H1 (cell line): ENCODE results near the gene NME4. TPM values are rescaled to one million over a fixed set of nuclear protein-coding genes. Genes with fewer than 3 reads are reported as not detected.

Experiments
- CTCF ChIA-PET: fragments of 300-600 bp; sonication (Branson Sonifier 250); formaldehyde crosslinking; loops from one replicate; lab custom pipeline; 2021; ENCODE audit not compliant: partially characterized antibody; lab: Charles Lee
- POLR2A ChIA-PET: fragments of 300-600 bp; sonication (Branson Sonifier 250); formaldehyde crosslinking; loops from one replicate; lab custom pipeline; 2021; ENCODE audit warnings: inconsistent platforms; ENCODE audit not compliant: partially characterized antibody; lab: Charles Lee
- DNase-seq, 2 experiments: peaks; one replicate each; pipeline versions ENCODE4 v3.0.0 to v3.0.0-alpha.2; 2010 to 2022; ENCODE audit warnings: low spot score in 2 of 2, low read depth in 1 of 2, mixed read lengths in 1 of 2
- FAIRE-seq: peaks from 2 replicates; lab custom pipeline; 2011; peaks lifted over from hg19 to GRCh38; lab: Jason Lieb, UNC
- H2AFZ ChIP-seq: 2 replicates; pipeline ENCODE4 v1.8.1; 2012; ENCODE audit warnings: low read length, inconsistent platforms
- H2AK5ac ChIP-seq: 2 replicates; pipeline ENCODE4 v1.6.1; 2013; ENCODE audit warnings: low read depth, low read length
- H2BK120ac ChIP-seq: replicated peaks from 2 replicates; pipeline ENCODE3; 2013; ENCODE audit warnings: low read depth, low read length, inconsistent platforms
- H2BK12ac ChIP-seq: 2 replicates; pipeline ENCODE4 v1.6.1; 2013; ENCODE audit warnings: low read depth, low read length
- H2BK15ac ChIP-seq: 2 replicates; pipeline ENCODE4 v1.6.1; 2013; ENCODE audit warnings: low read length
- H2BK20ac ChIP-seq: 2 replicates; pipeline ENCODE4 v1.6.1; 2013; ENCODE audit warnings: low read length
- H2BK5ac ChIP-seq: 2 replicates; pipeline ENCODE4 v1.6.1; 2013; ENCODE audit warnings: low read depth, low read length
- H3K14ac ChIP-seq: 2 replicates; pipeline ENCODE4 v1.6.1; 2013; ENCODE audit warnings: inconsistent platforms; ENCODE audit not compliant: insufficient read length
- H3K18ac ChIP-seq: 2 replicates; pipeline ENCODE4 v1.6.1; 2013; ENCODE audit warnings: low read length; ENCODE audit errors: extremely low read depth
- H3K23ac ChIP-seq: 2 replicates; pipeline ENCODE4 v1.6.1; 2013; ENCODE audit warnings: inconsistent platforms; ENCODE audit not compliant: insufficient read length
- H3K23me2 ChIP-seq: 2 replicates; pipeline ENCODE4 v1.6.1; 2013; ENCODE audit warnings: low read depth, low read length
- H3K27ac ChIP-seq: 2 replicates; pipeline ENCODE4 v1.6.1; 2011; ENCODE audit warnings: low read depth, low read length, inconsistent platforms
- H3K27me3 ChIP-seq, 4 experiments: replicated peaks in 1 of 4; 1 replicate in 1 of 4; 2 replicates in 3 of 4; pipeline versions ENCODE4 v1.6.1 to v1.8.1; 2011 to 2013; ENCODE audit warnings: low read length in 3 of 4, mild to moderate bottlenecking in 3 of 4, inconsistent platforms in 2 of 4, mixed read lengths in 2 of 4, moderate library complexity in 1 of 4; ENCODE audit not compliant: control insufficient read depth in 3 of 4, insufficient read depth in 3 of 4; ENCODE audit errors: extremely low read depth in 1 of 4
- H3K36me3 ChIP-seq, 4 experiments: 2 replicates each; pipeline versions ENCODE4 v1.6.1 to v1.8.1; 2011 to 2013; ENCODE audit warnings: mild to moderate bottlenecking in 4 of 4, low read length in 3 of 4, moderate library complexity in 2 of 4, control low read depth in 1 of 4, inconsistent platforms in 1 of 4; ENCODE audit not compliant: insufficient read depth in 4 of 4, control insufficient read depth in 2 of 4
- H3K4ac ChIP-seq: replicated peaks from 2 replicates; pipeline ENCODE3; 2013; ENCODE audit warnings: low read length, low read depth, mixed read lengths, inconsistent platforms; ENCODE audit not compliant: insufficient read length
- H3K4me1 ChIP-seq, 4 experiments: replicated peaks in 1 of 4; 1 replicate in 1 of 4; 2 replicates in 3 of 4; pipeline versions ENCODE4 v1.6.1 to v1.8.1; 2011 to 2013; ENCODE audit warnings: low read length in 3 of 4, inconsistent platforms in 2 of 4, mixed read lengths in 1 of 4; ENCODE audit not compliant: insufficient read depth in 4 of 4, control insufficient read depth in 3 of 4
- H3K4me2 ChIP-seq, 2 experiments: 2 replicates each; pipeline versions ENCODE4 v1.6.1 to v1.8.1; 2011 to 2013; ENCODE audit warnings: low read depth in 2 of 2, low read length in 2 of 2, control low read depth in 1 of 2, inconsistent platforms in 1 of 2, mild to moderate bottlenecking in 1 of 2; ENCODE audit not compliant: insufficient read depth in 1 of 2
- H3K4me3 ChIP-seq, 4 experiments: fragments of 200-600, 300-600 bp in 1 of 4; sonication (generic), shearing (Covaris generic), sonication (Bioruptor Twin) in 1 of 4; 2 replicates each; pipeline versions ENCODE4 v1.5.1 to v1.8.1; 2011 to 2016; ENCODE audit warnings: low read length in 4 of 4, low read depth in 3 of 4, control low read depth in 2 of 4, inconsistent platforms in 2 of 4, mild to moderate bottlenecking in 2 of 4, mixed read lengths in 1 of 4, moderate library complexity in 1 of 4; ENCODE audit not compliant: insufficient read depth in 2 of 4; ENCODE audit errors: extremely low read depth in 1 of 4
- H3K56ac ChIP-seq: replicated peaks from 2 replicates; pipeline ENCODE3; 2013; ENCODE audit warnings: low read depth, mild to moderate bottlenecking, mixed read lengths, low read length, inconsistent platforms; ENCODE audit not compliant: insufficient read length
- H3K79me1 ChIP-seq: 2 replicates; pipeline ENCODE4 v1.6.1; 2013; ENCODE audit warnings: low read depth, low read length, control low read depth
- H3K79me2 ChIP-seq, 2 experiments: 2 replicates each; pipeline versions ENCODE4 v1.6.1 to v1.8.1; 2012 to 2013; ENCODE audit warnings: low read length in 2 of 2, mild to moderate bottlenecking in 2 of 2, inconsistent platforms in 1 of 2; ENCODE audit not compliant: insufficient read depth in 2 of 2, control insufficient read depth in 1 of 2
- H3K9ac ChIP-seq, 4 experiments: replicated peaks in 1 of 4; 1 replicate in 1 of 4; 2 replicates in 3 of 4; pipeline versions ENCODE4 v1.6.1 to v1.8.1; 2011 to 2013; ENCODE audit warnings: low read depth in 3 of 4, low read length in 3 of 4, control low read depth in 2 of 4, mild to moderate bottlenecking in 2 of 4, moderate library complexity in 2 of 4, inconsistent platforms in 1 of 4; ENCODE audit errors: extremely low read depth in 1 of 4
- H3K9me3 ChIP-seq, 2 experiments: 2 replicates each; pipeline versions ENCODE4 v1.6.1 to v1.8.1; 2012 to 2013; ENCODE audit warnings: mild to moderate bottlenecking in 2 of 2, moderate library complexity in 2 of 2, control low read depth in 1 of 2, inconsistent platforms in 1 of 2, low read depth in 1 of 2, low read length in 1 of 2, mixed read lengths in 1 of 2; ENCODE audit not compliant: insufficient read depth in 2 of 2
- H4K20me1 ChIP-seq, 2 experiments: replicated peaks in 1 of 2; 2 replicates each; pipeline versions ENCODE3 to v1.8.1; 2011 to 2013; ENCODE audit warnings: inconsistent platforms in 2 of 2, low read length in 2 of 2, mild to moderate bottlenecking in 1 of 2; ENCODE audit not compliant: insufficient read depth in 2 of 2, control insufficient read depth in 1 of 2
- H4K5ac ChIP-seq: 2 replicates; pipeline ENCODE4 v1.6.1; 2013; ENCODE audit warnings: low read length, low read depth, mixed read lengths, inconsistent platforms; ENCODE audit not compliant: insufficient read length
- H4K8ac ChIP-seq: 2 replicates; pipeline ENCODE4 v1.8.0; 2013; ENCODE audit warnings: mild to moderate bottlenecking, moderate library complexity, low read length, inconsistent platforms; ENCODE audit not compliant: insufficient read depth; ENCODE audit errors: extremely low read depth
- H4K91ac ChIP-seq: replicated peaks from 2 replicates; pipeline ENCODE3; 2013; ENCODE audit warnings: low read length, mixed read lengths, inconsistent platforms; ENCODE audit not compliant: insufficient read length
- BCL11A ChIP-seq, 2 experiments: IDR thresholded peaks; one replicate each; pipeline ENCODE4 v1.6.1; 2011; ENCODE audit warnings: low read depth in 2 of 2, low read length in 2 of 2, mild to moderate bottlenecking in 2 of 2
- CBX5 ChIP-seq: fragments of 300-800, 300-1000 bp; sonication (generic); IDR thresholded peaks from 2 replicates; pipeline ENCODE4 v1.7.1; 2016; ENCODE audit warnings: antibody characterized with exemption, low read length, low read depth
- CHD1 ChIP-seq: IDR thresholded peaks from 2 replicates; pipeline ENCODE4 v1.6.1; 2012; ENCODE audit warnings: low read depth, low read length, improper control_type of control experiment
- CHD2 ChIP-seq: IDR thresholded peaks from 2 replicates; pipeline ENCODE4 v1.6.1; 2012; ENCODE audit warnings: low read length, improper control_type of control experiment
- CTBP2 ChIP-seq: IDR thresholded peaks from 2 replicates; pipeline ENCODE4 v1.7.0; 2011; ENCODE audit warnings: borderline replicate concordance, mild to moderate bottlenecking, moderate library complexity, mixed read lengths, low read length; ENCODE audit not compliant: insufficient read depth, insufficient read length
- EP300 ChIP-seq, 2 experiments: IDR thresholded peaks; 1 replicate in 1 of 2; 2 replicates in 1 of 2; pipeline ENCODE4 v1.6.1; 2011 to 2012; ENCODE audit warnings: low read depth in 2 of 2, low read length in 2 of 2, mild to moderate bottlenecking in 2 of 2, borderline replicate concordance in 1 of 2, inconsistent platforms in 1 of 2, moderate library complexity in 1 of 2
- KDM4A ChIP-seq: IDR thresholded peaks from one replicate; pipeline ENCODE4 v1.7.1; 2012; ENCODE audit warnings: low read depth, mild to moderate bottlenecking, moderate library complexity, low read length, inconsistent platforms; ENCODE audit not compliant: severe bottlenecking
- KDM5A ChIP-seq: fragments of 200-600 bp; IDR thresholded peaks from 2 replicates; pipeline ENCODE4 v1.7.1; 2012; ENCODE audit warnings: mild to moderate bottlenecking, low read length, inconsistent platforms, mixed read lengths
- NRF1 ChIP-seq: IDR thresholded peaks from 2 replicates; pipeline ENCODE4 v1.6.1; 2011; ENCODE audit warnings: mild to moderate bottlenecking, low read depth, low read length, improper control_type of control experiment
- RXRA ChIP-seq: IDR thresholded peaks from 2 replicates; pipeline ENCODE4 v1.6.1; 2011; ENCODE audit warnings: low read depth, mild to moderate bottlenecking, low read length, moderate library complexity; ENCODE audit not compliant: insufficient read depth
- SP2 ChIP-seq: IDR thresholded peaks from 2 replicates; pipeline ENCODE4 v1.6.1; 2012; ENCODE audit warnings: mild to moderate bottlenecking, low read length, inconsistent platforms
- SP4 ChIP-seq: IDR thresholded peaks from 2 replicates; pipeline ENCODE4 v1.6.1; 2012; ENCODE audit warnings: low read length, inconsistent platforms
- TBP ChIP-seq: IDR thresholded peaks from 2 replicates; pipeline ENCODE4 v1.6.1; 2011; ENCODE audit warnings: low read depth, low read length, improper control_type of control experiment
- ZNF274 ChIP-seq: IDR thresholded peaks from 2 replicates; pipeline ENCODE4 v1.7.0; 2012; ENCODE audit warnings: low read length, borderline replicate concordance; ENCODE audit errors: extremely low read depth
- WGBS, 2 experiments: shearing (Covaris generic) in 1 of 2; methylation state at CpG; one replicate each; pipeline versions ENCODE4 v1.1.6 to v1.1.7; 2013 to 2015; ENCODE audit warnings: low lambda C conversion rate in 2 of 2, mixed read lengths in 2 of 2, inconsistent platforms in 1 of 2, low coverage in 1 of 2, missing lambda C conversion rate in 1 of 2; ENCODE audit not compliant: insufficient replicate concordance in 2 of 2, insufficient coverage in 1 of 2, insufficient read length in 1 of 2; ENCODE audit errors: extremely low coverage in 1 of 2, missing lambda C conversion rate in 1 of 2; 5-methylcytosine and 5-hydroxymethylcytosine counted together
- polyA plus RNA-seq, 7 experiments: library from polyadenylated mRNA; depleted of rRNA in 3 of 7; stranded (reverse) in 5 of 7; unstranded in 2 of 7; fragments of >200 nt in 5 of 7; fragments of 200-250 nt in 2 of 7; gene quantifications; 1 replicate in 5 of 7; 2 replicates in 1 of 7; 4 replicates in 1 of 7; pipeline versions ENCODE4 v1.2.1 to v1.2.3, GENCODE V29; 2011 to 2013; ENCODE audit warnings: missing spikeins in 2 of 7, mixed read lengths in 2 of 7
- total RNA-seq: library from RNA; stranded (reverse); fragmentation: NEBNext Ultra II Directional; extraction: Animal tissue kit (Norgen Biotek cat#: 25700); gene quantifications from 2 replicates; pipeline ENCODE4 v1.2.1, GENCODE V29; 2021

The NME4 gene
- total and polyA plus RNA-seq, 2 of the 8 experiments (the other 6 are each of a cell fraction or from before 2014, with no cell fraction given) = 408 to 863 TPM

- no peaks in the 10 kb centered on the region for H3K27me3 ChIP-seq
- no peak overlapping the region for H2BK12ac ChIP-seq
- peaks cover 21 to 54% (median 28%) of the 10 kb centered on the region in 4 experiments for H3K36me3 ChIP-seq
- no peak overlapping the region; the same call in none of the 2 replicates for H4K8ac ChIP-seq
- H4K91ac ChIP-seq = no peak overlapping the region
- no peak overlapping the region for H3K18ac ChIP-seq
- no peak overlapping the region for H3K9ac ChIP-seq
- H3K79me1 ChIP-seq = peaks cover 4% of the 10 kb centered on the region; the same call in 1 of the 2 replicates
- no peak overlapping the region for H2AK5ac ChIP-seq
- no peak overlapping the region for H2BK5ac ChIP-seq
- H3K23ac ChIP-seq = no peak overlapping the region
- H4K5ac ChIP-seq = no peak overlapping the region
- WGBS, 2 experiments = 97% methylated on average over 20 of the region's 26 CpGs; no CpG with 5 or more reads in 1 of the 2 experiments
- H3K23me2 ChIP-seq = peaks cover 2% of the 10 kb centered on the region; the same call in 1 of the 2 replicates
- H2BK20ac ChIP-seq = no peak overlapping the region
- no peak overlapping the region for H3K56ac ChIP-seq
- DNase-seq (no peak), FAIRE-seq (no peak)
- H3K4me1 ChIP-seq = peaks cover 5 to 19% (median 10%) of the 10 kb centered on the region in 4 experiments
- H3K4me3 ChIP-seq = no peak overlapping the region
- no peak overlapping the region for H3K27ac ChIP-seq
- no peak overlapping the region for H2BK120ac ChIP-seq
- CTCF ChIA-PET = interaction anchor here (0.8 to 1.6 kb wide), 2 partner anchors 25 to 114 kb away, joined by 3 to 4 read pairs; partner anchors contain the start of gene DECR2
- H3K14ac ChIP-seq = no peak overlapping the region
- peaks cover 18 to 41% of the 10 kb centered on the region in 2 experiments for H4K20me1 ChIP-seq
- peaks cover 0 to 24% of the 10 kb centered on the region in 2 experiments; a peak in 2 of 4 replicates for H3K79me2 ChIP-seq
- H3K4me2 ChIP-seq = no peak overlapping the region
- no peaks in the 10 kb centered on the region for H3K9me3 ChIP-seq
- H2BK15ac ChIP-seq = no peak overlapping the region
- POLR2A ChIA-PET = no interaction called here
- no peak overlapping the region for H3K4ac ChIP-seq
- no peak overlapping the region for H2AFZ ChIP-seq
- TF ChIP-seq CTBP2 (no peak), RXRA (no peak), BCL11A (IDR thresholded peaks at IDR 0.05; ENCODE audit: low read depth in 2 of 2, low read length in 2 of 2) (no peak), CHD1 (no peak), CHD2 (no peak), KDM5A (no peak), KDM4A (no peak), TBP (no peak), SP4 (no peak), SP2 (no peak), NRF1 (no peak), ZNF274 (no peak), CBX5 (no peak), EP300 (IDR thresholded peaks at IDR 0.05; ENCODE audit: borderline replicate concordance in 1 of 2, low read depth in 2 of 2, low read length in 2 of 2) (no peak)
These were observed 20.1 kb upstream of the NME4 start for GRCh38 chr16:376817-377418.
